Left kidney (tissue), 2 donors: ENCODE results near the gene ZBTB20. TPM values are rescaled to one million over a fixed set of nuclear protein-coding genes. Genes with fewer than 3 reads are reported as not detected.

Source experiments
- DNase-seq: peaks from one replicate; pipeline ENCODE4 v3.0.0-alpha.2; 2013
- polyA plus RNA-seq: library from polyadenylated mRNA; unstranded; fragments of 120-200 nt; gene quantifications from one replicate; pipeline ENCODE4 v1.2.1, GENCODE V29; 2013; ENCODE audit not compliant: insufficient read length

The ZBTB20 gene
- polyA plus RNA-seq, 1 donor, result 5.6 TPM

DNA sequence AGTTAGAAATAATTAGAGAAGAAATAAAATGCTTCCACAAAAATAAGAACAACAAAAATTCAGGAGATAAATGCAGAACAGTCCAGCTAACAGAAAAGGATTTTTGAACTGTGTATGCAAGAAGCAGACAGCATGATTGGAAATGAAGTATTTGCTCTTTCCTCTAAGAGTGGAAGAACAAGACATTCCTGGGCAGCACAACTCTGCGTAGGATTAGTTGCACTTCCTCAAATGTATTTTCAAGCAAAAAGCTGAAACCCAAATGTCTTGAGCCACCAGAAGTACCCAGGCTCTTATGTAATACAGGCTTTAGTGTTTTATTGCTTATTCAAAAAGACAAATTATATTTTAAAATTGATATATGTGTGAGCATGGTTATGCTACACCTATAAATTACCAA is 127.2 kb downstream of the ZBTB20 start:
- DNase-seq, result no peak

DNA sequence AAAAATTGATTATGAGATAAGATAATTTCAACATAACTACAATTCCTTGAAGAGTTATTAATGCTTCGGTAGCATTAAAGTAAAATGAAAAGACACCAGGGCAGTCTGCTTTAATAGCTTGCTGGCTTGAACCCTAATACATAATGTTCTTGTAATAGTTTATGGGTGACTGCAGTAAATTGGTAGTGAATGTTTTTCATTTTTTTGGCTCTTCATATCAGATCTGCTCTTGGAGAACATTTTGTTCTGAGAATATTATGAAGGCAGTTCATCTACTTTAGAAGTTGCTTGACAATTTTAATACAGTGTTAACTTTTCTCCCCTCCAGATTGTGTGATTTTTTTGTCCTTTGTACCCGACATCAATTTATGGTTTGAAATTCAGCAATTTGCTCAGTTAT is 128.4 kb downstream of the ZBTB20 start:
- no peak for DNase-seq

DNA sequence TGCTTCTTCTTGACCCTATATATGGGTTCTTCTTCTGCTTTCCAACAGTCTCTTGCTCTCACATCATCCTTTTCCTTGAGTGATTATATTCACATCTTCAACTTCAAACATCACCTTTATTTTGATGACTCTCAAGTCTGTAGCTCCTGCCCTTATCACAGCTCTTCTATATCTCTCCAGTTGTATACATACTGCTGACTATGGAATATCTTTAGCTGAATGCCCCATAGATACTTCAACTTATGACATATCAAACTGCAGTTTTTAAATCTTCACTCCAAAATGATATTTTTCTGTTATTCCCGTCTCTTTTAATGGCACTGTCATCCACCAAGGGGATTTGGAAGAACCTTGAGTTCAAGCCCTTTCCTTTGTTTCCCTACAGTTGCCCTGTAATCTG is 139.1 kb downstream of the ZBTB20 start:
- DNase-seq, result no peak

DNA sequence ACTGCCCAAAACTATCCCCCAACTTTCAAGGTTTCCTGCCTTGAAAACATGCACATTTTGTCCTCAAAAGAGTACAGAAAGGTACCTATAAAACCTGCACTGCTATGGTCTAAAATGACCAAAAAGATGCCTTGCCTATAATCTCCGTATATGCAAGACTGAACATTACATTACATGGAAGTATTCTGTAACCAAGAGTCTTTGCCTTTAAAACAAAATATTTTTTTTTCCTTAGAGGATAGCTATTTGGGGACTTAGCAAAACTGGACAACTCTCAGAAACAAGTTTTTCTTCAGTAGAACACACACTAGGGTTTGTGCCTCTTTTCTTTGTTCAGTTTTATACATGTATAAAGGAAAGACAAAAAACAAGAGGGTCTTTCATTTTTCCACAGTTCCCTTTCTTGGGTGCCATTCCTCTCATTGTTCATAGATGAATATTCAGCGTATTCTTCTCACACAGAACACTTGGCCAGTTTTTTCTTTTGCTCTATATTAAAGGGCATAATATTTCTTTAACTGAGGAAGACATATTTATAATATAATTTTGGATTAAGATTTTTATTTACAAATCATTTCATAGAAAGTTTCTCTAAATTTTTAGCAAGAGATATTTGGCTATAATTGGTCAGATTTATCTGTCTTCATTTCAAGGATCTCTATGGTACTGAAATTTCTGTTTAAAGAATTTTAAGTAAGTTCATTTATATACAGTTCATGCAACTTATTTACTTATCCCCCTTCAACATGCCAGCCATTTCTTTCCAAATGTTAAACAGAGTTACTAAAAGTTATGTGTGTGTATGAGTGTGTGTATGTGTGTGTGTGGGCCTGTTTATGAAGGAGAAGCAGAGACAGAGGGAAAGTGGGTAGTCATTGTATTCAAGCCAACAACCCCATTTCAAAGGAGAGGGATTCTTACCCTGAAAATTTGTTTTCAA is 142.6 kb downstream of the ZBTB20 start:
- DNase-seq, result no peak

DNA sequence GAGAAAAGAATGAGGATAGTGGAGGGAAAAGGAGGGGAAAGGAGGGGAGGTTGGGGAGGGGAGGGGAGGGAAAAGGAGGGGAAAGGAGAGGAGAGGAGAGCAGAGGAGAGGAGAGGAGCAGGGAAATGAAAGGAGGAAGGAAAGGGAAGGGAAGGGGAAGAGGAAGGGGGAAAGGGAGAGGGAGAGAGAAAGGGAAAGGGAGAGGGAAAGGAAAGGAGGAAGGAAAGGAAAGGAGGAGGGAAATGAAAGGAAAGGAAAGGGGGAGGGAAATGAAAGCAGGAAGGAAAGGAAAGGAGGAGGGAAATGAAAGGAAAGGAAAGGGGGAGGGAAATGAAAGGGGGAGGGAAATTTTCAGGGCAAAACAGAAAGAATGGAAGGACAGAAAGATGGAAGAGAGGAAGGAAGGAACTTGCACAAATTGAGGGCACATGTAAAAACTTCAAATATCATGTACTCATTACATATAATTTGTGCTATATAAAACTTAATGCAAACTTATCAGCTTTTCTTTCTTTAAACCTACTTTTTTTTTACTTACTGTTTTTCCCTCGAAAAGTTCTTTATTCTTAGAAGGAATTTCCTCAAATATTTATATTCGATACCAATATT is 148.0 kb downstream of the ZBTB20 start:
- no peak for DNase-seq

DNA sequence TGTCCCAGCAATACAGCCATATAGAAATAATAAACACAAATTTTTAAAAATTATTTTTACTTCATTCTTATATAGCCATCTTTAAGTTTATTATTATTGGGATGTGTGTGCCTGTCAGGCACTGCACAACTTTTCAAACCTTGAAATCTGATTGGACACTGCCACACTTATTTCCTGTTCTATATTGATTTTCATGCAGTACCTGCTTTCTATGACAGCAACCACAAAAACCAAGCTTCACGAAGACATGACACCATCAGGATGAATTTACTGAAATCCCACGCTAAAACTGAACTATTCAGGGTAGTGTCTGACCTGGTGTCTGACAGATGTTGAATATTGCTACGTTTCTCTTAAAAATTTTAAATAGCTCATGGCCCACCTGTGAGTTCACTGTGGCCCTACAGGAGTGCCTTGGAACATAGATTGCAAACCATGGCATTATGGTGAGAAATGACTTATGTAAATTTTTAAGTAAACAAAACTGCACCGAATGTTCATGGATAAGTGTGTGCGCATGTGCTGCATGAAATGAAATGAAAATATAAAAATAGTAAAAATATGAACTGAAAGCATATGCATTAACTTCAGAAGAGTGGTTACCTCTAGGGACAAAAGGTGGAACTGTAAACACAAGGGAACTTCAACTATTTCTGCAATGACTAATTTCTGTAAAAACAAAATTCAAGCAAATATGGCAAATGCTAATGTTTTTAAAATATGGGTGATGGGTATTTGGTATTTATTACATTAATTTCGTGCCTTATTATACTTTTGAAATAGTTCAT is 152.3 kb downstream of the ZBTB20 start:
- no peak for DNase-seq

DNA sequence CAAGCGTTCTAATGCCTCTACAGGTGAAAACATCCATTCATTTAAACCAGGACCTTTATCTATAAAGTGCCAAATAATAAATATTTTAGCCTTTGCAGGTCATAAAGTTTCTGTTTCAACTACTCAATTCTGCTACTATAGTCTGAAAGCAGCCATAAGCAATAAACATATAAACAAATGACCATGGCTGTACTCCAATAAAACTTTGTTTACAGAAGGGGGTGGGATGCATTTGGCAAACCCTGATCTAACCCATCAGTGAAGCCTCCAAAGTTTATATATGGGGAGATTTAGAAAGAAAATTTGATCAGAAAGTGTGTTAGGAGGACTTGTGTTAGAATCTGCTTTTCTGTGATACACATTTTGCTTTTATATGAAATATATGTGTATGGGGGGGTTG is 161.3 kb downstream of the ZBTB20 start:
- DNase-seq, result no peak

DNA sequence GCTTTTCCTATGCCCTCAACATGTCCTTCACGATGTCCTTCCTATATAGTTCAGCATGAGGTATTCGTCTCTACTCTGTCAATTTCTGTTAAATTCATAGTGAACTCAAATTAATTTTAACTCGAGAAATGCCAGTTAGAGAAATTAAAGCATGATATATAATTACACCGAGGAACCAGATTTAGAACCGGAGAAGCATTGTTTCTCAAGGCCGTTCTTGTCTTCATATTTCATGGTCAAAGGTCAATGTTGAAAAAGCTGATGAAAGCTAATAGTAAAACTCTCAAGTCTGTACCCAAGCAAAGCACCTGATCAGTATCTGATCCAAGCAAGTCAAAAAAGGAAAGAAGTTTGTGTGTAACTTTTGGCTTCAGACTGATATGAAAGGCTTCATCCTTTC is 163.8 kb downstream of the ZBTB20 start:
- no peak for DNase-seq

DNA sequence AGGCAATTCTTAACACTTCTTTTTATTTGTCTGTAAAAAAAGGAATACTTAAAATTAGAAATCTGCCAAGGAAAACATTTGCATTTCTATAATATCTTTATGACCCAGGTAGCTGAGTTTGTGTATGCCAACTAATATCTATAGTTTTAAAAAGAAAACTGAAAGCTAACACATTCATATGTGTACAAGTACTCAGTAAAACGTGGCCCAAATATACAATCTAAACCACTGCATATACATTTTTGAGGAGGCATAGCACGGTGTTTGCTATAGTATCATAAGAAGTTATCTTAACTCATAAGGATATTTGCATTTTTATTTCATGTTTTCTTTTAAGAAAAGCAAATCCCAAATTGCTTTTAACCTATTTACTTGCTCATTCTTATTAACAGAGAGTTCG is 172.7 kb downstream of the ZBTB20 start:
- no peak for DNase-seq

DNA sequence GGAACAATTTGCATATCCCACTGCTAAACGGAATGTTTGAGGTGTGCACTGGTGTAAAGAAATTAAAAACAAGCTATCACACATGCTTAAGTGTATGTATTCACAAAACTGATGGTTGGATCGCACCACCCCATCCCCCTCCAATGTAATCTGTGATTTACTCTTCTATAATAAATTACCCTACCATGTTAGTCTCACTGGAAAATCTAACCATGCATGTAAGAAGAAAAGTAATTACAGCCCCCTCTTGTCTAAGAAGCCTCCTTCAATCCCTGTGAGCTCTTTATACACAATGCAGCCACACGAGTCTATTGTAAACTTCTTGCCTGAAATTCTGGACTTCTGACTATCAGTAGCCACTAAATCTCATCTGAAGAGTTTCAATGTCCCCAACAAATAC is 173.6 kb downstream of the ZBTB20 start:
- no peak for DNase-seq

DNA sequence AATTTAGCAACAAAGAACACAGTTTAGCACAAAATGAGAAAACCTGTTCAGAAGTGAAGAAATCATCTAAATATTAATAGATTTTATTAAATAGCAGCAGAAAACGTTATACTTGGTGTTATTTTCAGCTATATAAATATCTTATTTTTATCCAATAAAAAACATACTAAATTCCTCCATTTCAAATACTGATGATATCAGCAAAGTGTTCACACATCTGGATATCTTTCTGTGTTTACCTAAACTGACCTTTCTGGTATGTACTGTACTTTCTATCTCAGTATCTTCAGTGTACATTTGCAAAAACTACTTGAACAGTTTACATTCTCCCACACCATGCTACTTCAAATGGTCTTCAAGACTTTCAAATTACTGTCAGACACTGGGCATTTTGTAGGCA is 179.9 kb downstream of the ZBTB20 start:
- no peak for DNase-seq

DNA sequence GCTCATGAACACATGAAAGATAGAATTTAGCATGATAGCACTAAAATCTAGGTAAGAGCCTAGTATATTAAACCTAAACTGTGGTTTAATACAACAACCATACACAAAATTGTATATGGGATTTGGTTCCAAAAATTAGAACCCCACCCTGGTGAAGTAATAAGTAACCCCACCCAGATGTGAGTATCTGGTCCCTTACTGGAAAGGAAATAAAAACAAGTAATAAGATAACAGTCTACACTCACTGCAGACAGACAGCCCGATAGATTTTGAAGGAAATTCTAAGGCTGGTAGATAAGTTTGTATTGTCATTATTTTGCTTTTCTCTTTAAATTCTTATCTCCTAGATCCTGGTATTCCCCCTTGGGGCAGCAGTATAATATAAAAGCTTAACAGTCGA is 184.9 kb downstream of the ZBTB20 start:
- no peak for DNase-seq

DNA sequence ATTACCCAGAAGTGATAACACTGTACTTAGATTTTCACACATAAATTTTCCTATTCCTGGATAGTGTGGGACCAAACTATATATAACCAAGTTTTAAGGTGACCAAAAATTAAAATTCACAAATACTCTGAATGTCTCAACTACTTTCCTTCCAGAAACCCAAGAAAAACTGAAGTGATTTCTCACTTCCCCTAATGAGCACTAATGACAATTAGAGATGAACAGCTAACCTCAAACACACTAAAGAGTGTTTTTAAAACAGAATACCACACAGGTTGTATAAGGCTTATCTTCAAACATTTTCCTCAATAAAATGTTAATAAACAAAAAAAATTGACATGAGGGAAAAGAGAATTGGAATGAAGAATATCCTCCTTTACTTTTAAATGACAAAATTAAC is 188.2 kb downstream of the ZBTB20 start:
- no peak for DNase-seq

DNA sequence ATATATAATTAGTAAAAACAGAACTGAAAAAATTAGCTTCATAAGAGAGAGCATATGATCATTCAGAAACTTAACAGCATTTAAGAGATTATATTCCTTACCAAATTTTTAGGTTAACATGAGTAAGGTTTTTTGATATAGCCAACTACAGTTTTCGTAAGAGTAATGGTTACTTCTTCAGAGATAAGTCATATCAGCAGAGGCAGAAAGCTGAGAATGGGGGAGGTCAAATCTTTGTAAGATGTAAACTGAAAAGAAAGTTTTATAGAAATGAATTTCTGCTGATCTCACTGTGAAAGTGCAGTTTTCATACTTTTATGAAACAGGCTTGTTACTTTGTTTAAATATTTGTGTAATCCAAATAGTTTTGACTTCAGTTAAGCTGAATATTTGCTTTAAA is 193.3 kb downstream of the ZBTB20 start:
- no peak for DNase-seq

DNA sequence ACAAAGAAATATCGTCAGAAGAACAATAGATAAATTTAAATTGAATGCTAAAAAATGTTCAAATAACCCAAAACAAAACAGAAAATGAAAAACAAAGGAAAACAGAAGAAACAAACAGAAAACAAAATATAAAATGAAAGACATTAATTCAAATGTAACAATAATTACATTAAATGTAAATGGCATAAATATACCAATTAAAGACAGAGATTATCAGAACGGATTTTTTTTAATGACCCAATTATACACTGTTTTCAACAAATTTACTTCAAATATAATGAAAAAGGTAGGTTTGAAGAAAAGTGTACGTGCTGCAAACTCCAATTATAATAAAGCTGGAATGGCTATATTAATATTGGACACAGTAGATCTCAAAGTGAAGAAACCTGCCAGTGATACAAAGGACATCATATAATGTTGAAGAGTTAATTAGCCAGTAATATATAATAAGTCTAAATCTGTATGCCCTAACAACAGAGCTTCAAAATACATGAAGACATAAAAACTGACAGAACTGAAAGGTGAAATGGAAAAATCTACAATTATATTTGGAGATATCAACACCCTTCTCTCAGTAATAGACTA is 193.8 kb downstream of the ZBTB20 start:
- DNase-seq, result no peak

DNA sequence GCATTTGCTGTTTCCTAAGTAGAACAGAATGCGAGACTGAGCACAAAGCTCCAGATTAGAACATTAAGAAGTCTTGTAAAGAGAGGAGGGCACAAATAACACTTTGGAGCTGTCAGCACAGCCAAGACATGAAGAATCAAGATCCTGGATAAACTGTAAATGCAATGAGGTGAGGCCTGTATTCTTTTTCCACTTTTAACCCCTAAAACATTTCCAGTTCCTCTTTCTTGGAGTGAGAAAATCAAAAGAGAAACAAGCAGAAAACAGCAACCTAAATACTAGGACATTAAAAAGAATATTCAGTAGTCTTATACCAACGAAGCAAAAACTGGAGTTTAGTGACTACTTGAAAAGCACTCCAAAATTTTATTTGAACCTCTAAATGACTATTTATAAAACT is 204.3 kb downstream of the ZBTB20 start:
- no peak for DNase-seq

DNA sequence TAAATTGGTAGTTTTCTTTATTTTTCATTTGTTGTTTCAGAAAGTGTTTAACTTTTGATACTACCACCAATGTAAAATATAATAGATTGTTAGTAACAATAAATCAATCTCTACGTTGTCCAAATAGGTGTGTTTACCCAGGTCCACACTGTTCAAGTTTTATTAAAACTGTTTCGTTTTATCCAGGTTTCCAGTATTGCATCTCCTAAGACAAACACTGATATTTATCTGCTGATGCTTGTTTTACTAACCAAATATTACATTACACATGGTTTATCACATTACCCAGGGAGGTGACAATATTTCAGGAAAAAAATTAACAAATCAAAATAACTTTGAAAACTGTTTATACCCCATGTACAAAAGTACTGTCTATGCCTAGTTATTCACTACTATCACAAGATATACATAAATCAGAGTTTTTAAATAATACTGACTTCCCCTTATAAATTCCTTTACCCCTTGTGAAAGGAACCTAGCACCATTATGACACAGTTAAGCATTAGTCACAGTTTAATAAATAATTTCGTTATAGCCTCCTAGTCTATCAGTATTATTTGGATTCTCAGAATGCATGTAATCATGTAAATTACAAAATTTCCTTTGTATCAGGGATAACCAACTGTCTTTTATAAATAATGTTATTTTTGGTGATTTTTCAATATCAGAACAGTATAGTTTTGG is 205.3 kb downstream of the ZBTB20 start:
- DNase-seq, result no peak

DNA sequence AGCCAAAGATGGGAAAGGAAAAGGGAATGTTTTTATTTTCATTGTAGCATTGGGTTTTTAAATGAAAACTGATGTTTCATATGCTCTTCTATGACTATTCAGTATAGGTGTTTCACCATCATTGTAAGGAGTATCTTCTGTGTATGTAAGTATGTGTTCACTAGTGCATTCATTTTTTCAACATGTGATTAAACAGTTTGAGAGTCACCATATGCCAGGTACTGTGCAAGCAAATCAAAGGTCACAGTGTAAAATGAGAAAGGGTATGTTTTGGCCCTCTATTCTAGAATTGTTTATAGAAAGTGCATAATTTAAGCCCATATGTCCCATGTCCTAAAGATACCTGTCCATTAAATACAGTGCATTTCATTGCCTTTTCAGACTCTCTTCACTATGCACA is 207.2 kb downstream of the ZBTB20 start:
- no peak for DNase-seq

DNA sequence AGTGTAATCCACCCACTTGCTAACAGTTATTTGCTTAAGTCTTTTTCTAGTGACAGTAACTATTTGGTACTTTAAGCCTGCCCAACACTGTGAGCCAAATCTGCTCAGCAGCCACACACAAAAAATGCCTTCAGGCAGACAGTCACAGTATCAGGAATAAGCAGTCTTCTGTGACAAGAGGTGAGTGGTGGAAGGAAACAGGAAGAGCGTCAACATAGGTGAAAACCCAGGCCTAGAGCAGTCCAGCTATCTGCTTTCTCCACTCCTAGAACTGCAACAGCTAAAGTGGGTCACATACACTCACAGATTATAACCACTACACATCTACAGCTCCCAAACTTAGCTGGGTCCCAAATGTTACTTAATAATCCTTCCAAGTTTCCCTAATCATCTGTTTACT is 213.7 kb downstream of the ZBTB20 start:
- DNase-seq, result no peak

DNA sequence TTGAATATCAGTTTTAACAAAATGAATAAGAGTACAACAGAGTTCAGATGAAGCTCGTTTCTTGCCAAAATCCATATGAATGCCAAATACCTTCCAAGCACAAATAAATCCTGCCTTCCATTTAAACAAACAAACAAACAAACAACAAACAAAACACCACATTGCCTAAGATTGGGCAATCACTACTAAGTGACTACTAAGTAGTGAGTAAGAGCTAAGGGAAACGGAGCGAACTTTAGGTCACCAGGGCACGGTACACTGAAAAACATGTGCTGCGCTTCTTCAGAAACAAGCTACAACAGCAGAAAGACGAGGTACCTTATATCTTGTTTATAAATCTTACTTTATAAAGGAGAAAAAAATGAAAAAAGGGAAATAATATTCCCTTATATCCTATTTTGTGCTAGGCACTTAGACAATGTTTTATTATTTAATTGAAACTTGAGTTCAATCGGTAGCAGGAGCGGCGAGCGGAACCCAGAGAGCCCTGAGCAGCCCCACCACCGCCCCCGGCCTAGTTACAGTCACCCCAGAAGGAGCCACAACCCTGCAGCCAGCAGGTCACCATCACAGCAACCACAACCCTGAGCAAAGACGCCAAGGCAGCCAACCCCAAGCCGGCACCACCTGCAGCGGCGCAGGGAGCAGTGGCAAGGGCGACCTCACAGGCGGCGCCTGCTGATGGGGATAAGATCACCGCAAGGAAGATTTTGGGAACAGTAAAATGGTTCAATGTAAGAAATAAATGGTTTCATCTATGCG is 216.9 kb downstream of the ZBTB20 start:
- no peak for DNase-seq

DNA sequence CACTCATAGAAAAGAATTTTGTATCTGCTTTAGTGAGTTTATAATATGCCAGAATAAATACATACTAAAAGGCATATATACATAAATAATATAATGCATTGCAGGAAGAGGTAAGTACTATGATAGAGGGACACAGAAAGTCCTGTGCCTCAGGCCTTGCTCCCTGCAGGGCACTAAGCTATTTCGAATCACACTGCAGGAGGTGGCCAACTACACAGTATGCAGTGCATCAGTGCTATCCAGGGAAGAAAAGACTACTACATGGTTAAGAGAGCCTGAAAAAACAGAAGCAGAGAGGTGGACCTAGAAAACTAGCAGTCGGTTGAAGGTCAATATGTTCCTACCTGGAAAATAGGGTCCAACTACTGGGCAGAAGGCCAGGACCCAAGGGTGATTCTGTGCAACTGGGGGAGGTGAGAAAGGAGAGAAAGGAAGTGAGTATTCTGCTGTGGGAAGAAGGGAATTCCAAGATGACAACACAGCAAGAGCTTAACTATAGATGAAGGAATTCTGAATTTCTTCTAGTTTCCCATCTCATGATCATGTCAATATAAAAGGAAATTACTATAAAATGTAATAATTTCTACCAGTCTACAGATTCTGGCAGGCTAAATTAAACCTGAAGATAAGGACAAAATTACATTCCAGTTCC is 218.0 kb downstream of the ZBTB20 start:
- no peak for DNase-seq
